Endothelial cell of umbilical vein (primary cell): ENCODE results near the gene ILKAP.

Experiments
- EZH2 ChIP-seq: IDR thresholded peaks from 2 replicates; pipeline ENCODE4 v1.6.1; 2012; ENCODE audit warnings: borderline replicate concordance, low read depth, mild to moderate bottlenecking, moderate library complexity, low read length, inconsistent platforms; ENCODE audit not compliant: severe bottlenecking
- FOS ChIP-seq: IDR thresholded peaks from 2 replicates; pipeline ENCODE4 v1.6.1; 2011; ENCODE audit warnings: mild to moderate bottlenecking, low read length, moderate library complexity, borderline replicate concordance; ENCODE audit not compliant: insufficient read depth
- POLR2AphosphoS5 ChIP-seq: IDR thresholded peaks from 2 replicates; pipeline ENCODE4 v1.6.1; 2012; ENCODE audit warnings: low read depth, mild to moderate bottlenecking, control low read depth, low read length, moderate library complexity; ENCODE audit not compliant: insufficient read depth

- TF ChIP-seq POLR2AphosphoS5 (no peak), EZH2 (no peak), FOS (no peak)
Observed at GRCh38 chr2:238151628-238152235, 51.8 kb downstream of the ILKAP start.
